OCI-LY7 (cell line): Measurements from ENCODE around the gene KRTAP5-2. TPM values are rescaled to one million over a fixed set of nuclear protein-coding genes. Genes with fewer than 3 reads are reported as not detected.
"Not testable (repeated sequence)": the region's sequence is repeated elsewhere in the genome, so short reads cannot be mapped to it uniquely, and the experiment has no call there.

Experiments used
- BruUV-seq: library from RNA; stranded (reverse); fragments of 400-500 nt; replicated peaks from 2 replicates; lab custom pipeline; 2021; lab: Mats Ljungman, UMichigan
- CTCF ChIA-PET: fragments of 300-600 bp; sonication (Branson Sonifier 250); formaldehyde crosslinking; loops from one replicate; lab custom pipeline; 2022; ENCODE audit warnings: antibody characterized with exemption; ENCODE audit not compliant: unreplicated experiment; lab: Charles Lee
- POLR2A ChIA-PET: fragments of 300-600 bp; sonication (Branson Sonifier 250); formaldehyde crosslinking; loops from one replicate; lab custom pipeline; 2022; ENCODE audit warnings: antibody characterized with exemption; lab: Charles Lee
- DNase-seq: peaks from one replicate; pipeline ENCODE4 v3.0.0-alpha.2; 2015; ENCODE audit warnings: low spot score
- H2AFZ ChIP-seq: fragments of 200-600 bp; sonication (generic), shearing (Covaris generic); 2 replicates; pipeline ENCODE4 v1.6.1; 2014; ENCODE audit warnings: mild to moderate bottlenecking, antibody characterized with exemption, low read length, moderate library complexity
- H3K27ac ChIP-seq: fragments of 200-600 bp; sonication (generic); 2 replicates; pipeline ENCODE4 v1.5.1; 2014; ENCODE audit warnings: mixed run types, low read depth, mild to moderate bottlenecking, moderate library complexity, low read length, inconsistent platforms; ENCODE audit not compliant: poor library complexity, severe bottlenecking
- H3K36me3 ChIP-seq: fragments of 200-600 bp; sonication (generic); 2 replicates; pipeline ENCODE4 v1.6.1; 2014; ENCODE audit warnings: mild to moderate bottlenecking, antibody characterized with exemption, low read length, moderate library complexity, mixed read lengths; ENCODE audit not compliant: insufficient read depth
- H3K4me1 ChIP-seq: fragments of 200-600 bp; sonication (generic); 2 replicates; pipeline ENCODE4 v1.5.1; 2014; ENCODE audit warnings: mild to moderate bottlenecking, low read length; ENCODE audit not compliant: insufficient read depth, poor library complexity, severe bottlenecking
- H3K4me2 ChIP-seq: fragments of 200-600 bp; sonication (generic); 2 replicates; pipeline ENCODE4 v1.6.1; 2014; ENCODE audit warnings: mild to moderate bottlenecking, low read length
- H3K4me3 ChIP-seq: fragments of 200-600 bp; sonication (generic); 2 replicates; pipeline ENCODE4 v1.5.1; 2014; ENCODE audit warnings: mild to moderate bottlenecking, low read depth, low read length; ENCODE audit not compliant: poor library complexity, severe bottlenecking
- H3K79me2 ChIP-seq: fragments of 200-600 bp; sonication (generic); 2 replicates; pipeline ENCODE4 v1.6.1; 2016; ENCODE audit warnings: low read depth, mild to moderate bottlenecking, low read length, moderate library complexity, mixed read lengths; ENCODE audit not compliant: insufficient read depth
- H3K9me2 ChIP-seq: fragments of 200-600 bp; sonication (generic); 2 replicates; pipeline ENCODE4 v1.6.1; 2016; ENCODE audit warnings: mild to moderate bottlenecking, low read length, mixed read lengths; ENCODE audit not compliant: insufficient read depth
- H3K9me3 ChIP-seq: fragments of 200-600 bp; sonication (generic); 2 replicates; pipeline ENCODE4 v1.6.1; 2014; ENCODE audit warnings: mild to moderate bottlenecking, mixed run types, low read length, mixed read lengths
- H4K20me1 ChIP-seq: fragments of 200-600 bp; sonication (generic); 2 replicates; pipeline ENCODE4 v1.6.1; 2014; ENCODE audit warnings: mild to moderate bottlenecking, antibody characterized with exemption, low read length, moderate library complexity, mixed read lengths; ENCODE audit not compliant: insufficient read depth
- CTCF ChIP-seq: fragments of 200-600 bp; sonication (generic); conservative IDR thresholded peaks from 2 replicates; pipeline ENCODE4 v1.5.1; 2014; ENCODE audit warnings: mild to moderate bottlenecking, antibody characterized with exemption, low read length, moderate library complexity, mixed read lengths
- EZH2phosphoT487 ChIP-seq: fragments of 200-600 bp; sonication (generic); IDR thresholded peaks from 2 replicates; pipeline ENCODE4 v1.6.1; 2018; ENCODE audit warnings: low read depth, borderline replicate concordance, mild to moderate bottlenecking, mixed run types, antibody characterized with exemption, low read length, moderate library complexity, mixed read lengths
- intact Hi-C: fragments of 100-400 bp; cut with micrococcal nuclease; formaldehyde crosslinking; loops from one replicate; pipeline ENCODE4 v1.10.0; 2022; ENCODE audit not compliant: unreplicated experiment
- total RNA-seq, 2 experiments: library from RNA; depleted of rRNA in 1 of 2; stranded (reverse); fragments of >200 nt in 1 of 2; shearing (Covaris generic) in 1 of 2; gene quantifications; 2 replicates each; pipeline ENCODE4 v1.2.3, GENCODE V29; 2014 to 2022

The KRTAP5-2 gene
- total RNA-seq, 2 experiments from 2014 or later, result not detected

DNA sequence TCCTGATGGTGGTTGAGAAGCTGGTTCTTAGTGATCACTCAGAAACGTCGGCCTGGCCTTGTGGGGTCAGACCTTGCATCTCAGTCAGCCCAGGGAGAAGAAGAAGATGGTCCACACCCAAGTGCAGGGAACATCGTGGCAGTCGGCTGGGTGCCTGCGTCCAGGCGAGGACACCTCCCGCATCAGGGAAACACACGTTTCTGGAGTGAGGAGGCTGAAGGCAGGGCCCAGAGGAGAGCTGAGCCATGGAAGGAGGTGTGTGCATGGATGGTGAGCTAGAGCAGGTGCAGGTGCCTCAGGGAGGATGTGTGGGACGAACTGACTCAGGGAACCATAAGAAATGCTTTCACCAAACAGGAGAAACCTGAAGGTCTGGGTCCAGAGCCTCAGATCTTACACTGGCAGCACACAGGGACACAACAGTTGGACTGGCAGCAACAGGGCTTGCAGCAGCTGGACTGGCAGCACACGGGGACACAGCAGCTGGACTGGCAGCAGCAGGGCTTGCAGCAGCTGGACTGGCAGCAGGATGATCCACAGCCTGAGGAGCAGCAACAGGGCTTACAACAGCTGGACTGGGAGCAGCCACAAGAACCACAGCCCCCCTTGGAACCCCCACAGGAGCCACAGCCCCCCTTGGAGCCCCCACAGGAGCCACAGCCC is 632 bp downstream of the KRTAP5-2 start:
- Histone ChIP-seq H3K27ac (no peak overlapping the region), H3K4me3 (no peak overlapping the region), H3K79me2 (no peaks in the 10 kb centered on the region), H4K20me1 (no peaks in the 10 kb centered on the region), H3K9me2 (no peaks in the 10 kb centered on the region), H2AFZ (no peak overlapping the region), H3K36me3 (no peaks in the 10 kb centered on the region), H3K4me1 (no peaks in the 10 kb centered on the region), H3K9me3 (no peaks in the 10 kb centered on the region), H3K4me2 (no peak overlapping the region)
- BruUV-seq, result no TSS peak
- POLR2A ChIA-PET, result no interaction called here
- intact Hi-C loops, result no loop called here
- CTCF ChIA-PET, result interaction anchor here (0.6 kb wide), 1 partner anchor 346 kb away, joined by 5 read pairs; no protein-coding TSS in a partner anchor
- TF ChIP-seq EZH2phosphoT487, result no peak
- no peak for TF ChIP-seq CTCF
- no peak for DNase-seq

DNA sequence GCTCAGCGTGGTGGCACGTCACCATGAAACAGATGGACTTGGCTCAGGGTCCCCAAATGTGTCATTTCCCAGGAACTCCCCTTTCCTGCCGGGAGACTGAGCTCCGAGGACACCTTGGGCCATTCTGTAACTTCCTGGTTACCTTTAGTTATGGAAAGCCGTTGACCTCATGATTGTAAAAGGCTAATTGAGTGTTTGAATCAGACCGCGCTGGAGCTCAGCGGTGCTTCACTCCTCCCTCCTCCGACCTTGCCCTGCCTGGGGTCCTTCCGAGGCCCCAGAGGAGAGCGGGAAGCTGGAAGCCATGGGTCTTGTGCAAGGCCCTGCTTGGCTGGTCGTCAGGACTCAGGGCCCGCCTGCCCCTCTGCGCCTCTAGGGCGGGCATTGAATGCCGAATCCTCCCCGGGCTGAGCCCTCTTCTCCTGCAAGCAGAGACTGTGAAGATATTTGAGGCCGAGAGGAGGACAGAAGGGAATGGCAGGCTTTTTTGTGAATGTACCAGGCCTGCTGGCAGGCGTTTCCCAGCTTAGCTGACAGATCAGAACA is 1.4 kb downstream of the KRTAP5-2 start:
- BruUV-seq, POLR2A ChIA-PET, CTCF ChIA-PET: not testable (repeated sequence)

GRCh38 chr11:1595994-1596575 is 2.0 kb downstream of the KRTAP5-2 start:
- CTCF ChIA-PET, H3K27ac ChIP-seq, POLR2A ChIA-PET, H3K4me3 ChIP-seq, H2AFZ ChIP-seq, H3K36me3 ChIP-seq, DNase-seq, H3K9me2 ChIP-seq, H3K4me1 ChIP-seq, H3K9me3 ChIP-seq, BruUV-seq, H3K79me2 ChIP-seq, H3K4me2 ChIP-seq, H4K20me1 ChIP-seq: not testable (repeated sequence)
- intact Hi-C loops, result loop anchor here (2.0 kb wide), 1 partner anchor 33 kb away; the partner anchor contains the start of gene KRTAP5-5

More for the DNA sequence above, 1.4 kb downstream of the KRTAP5-2 start:
- H3K27ac ChIP-seq, H3K79me2 ChIP-seq, H3K4me2 ChIP-seq, H2AFZ ChIP-seq, intact Hi-C loops, H3K36me3 ChIP-seq, H3K4me1 ChIP-seq, H3K9me2 ChIP-seq, H3K4me3 ChIP-seq, H3K9me3 ChIP-seq, H4K20me1 ChIP-seq, DNase-seq: not testable (repeated sequence)
